Measurements from ENCODE around the gene ARL14EP.

DNA sequence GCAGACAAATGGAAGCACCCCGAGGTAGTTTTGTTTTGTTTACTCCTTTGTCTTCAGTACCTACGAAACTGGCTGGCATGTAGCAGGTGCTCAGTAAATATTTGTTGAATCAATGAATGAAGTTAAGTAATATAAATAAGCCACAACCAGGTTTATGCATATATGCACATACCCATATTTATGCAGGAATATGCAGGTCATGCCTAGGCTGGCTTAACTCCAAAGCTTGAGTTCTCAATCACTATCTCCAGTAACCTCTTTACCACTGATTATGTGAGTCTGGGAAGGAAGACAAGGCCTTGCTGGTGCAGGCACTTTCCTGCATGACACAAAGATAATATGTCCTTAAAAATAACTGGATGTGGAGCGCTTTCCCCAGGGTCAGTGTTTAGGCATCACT lies 27.5 kb downstream of the ARL14EP start:
- TF ChIP-seq POLR2A (IDR thresholded peaks at IDR 0.05; ENCODE audit: low read length) (no peak), GATA1 (IDR thresholded peaks at IDR 0.05; ENCODE audit: low read depth, low read length) (no peak)

All from erythroblast (primary cell).